HG03378 (cell line): ENCODE measurements around the gene C1S.

ENCODE experiments used
- ATAC-seq: cut with Tn5 transposase; IDR thresholded peaks from one replicate; pipeline ENCODE4 v1.9.1; 2021; ENCODE audit warnings: mild to moderate bottlenecking, moderate library complexity; ENCODE audit not compliant: unreplicated experiment

Gene C1S

GRCh38 chr12:7075518-7075917 lies 15.0 kb downstream of the C1S start:
- ATAC-seq, result no peak

GRCh38 chr12:7075939-7076338 lies 15.4 kb downstream of the C1S start:
- ATAC-seq, result no peak

GRCh38 chr12:7076493-7076892 lies 16.0 kb downstream of the C1S start:
- ATAC-seq, result no peak

GRCh38 chr12:7078163-7078562 lies 17.6 kb downstream of the C1S start:
- no peak for ATAC-seq

- ATAC-seq, result no peak
Measured at GRCh38 chr12:7079826-7080125, 19.3 kb downstream of the C1S start.

GRCh38 chr12:7081037-7081436 lies 20.5 kb downstream of the C1S start:
- no peak for ATAC-seq

GRCh38 chr12:7083125-7083524 lies 22.6 kb downstream of the C1S start:
- no peak for ATAC-seq

GRCh38 chr12:7089196-7089871 lies 28.8 kb downstream of the C1S start:
- no peak for ATAC-seq

GRCh38 chr12:7090222-7090998 lies 29.9 kb downstream of the C1S start:
- no peak for ATAC-seq

GRCh38 chr12:7091171-7091570 lies 30.7 kb downstream of the C1S start:
- ATAC-seq, result no peak

- ATAC-seq, result no peak
Measured at GRCh38 chr12:7091660-7092228, 31.2 kb downstream of the C1S start.

GRCh38 chr12:7092229-7092985 lies 31.9 kb downstream of the C1S start, which contains the start of gene C1R:
TSS of gene C1R (minus strand) at chr12:7092445. CDS start at chr12:7092388, 57 bp downstream.
- no peak for ATAC-seq

GRCh38 chr12:7092986-7093460 lies 32.5 kb downstream of the C1S start:
- no peak for ATAC-seq

GRCh38 chr12:7093486-7093885 lies 33.0 kb downstream of the C1S start:
- no peak for ATAC-seq

- ATAC-seq, result no peak
Measured at GRCh38 chr12:7093892-7094291, 33.4 kb downstream of the C1S start.

GRCh38 chr12:7096006-7096932 lies 35.8 kb downstream of the C1S start:
- no peak for ATAC-seq

- no peak for ATAC-seq
Measured at GRCh38 chr12:7096979-7097378, 36.5 kb downstream of the C1S start.

- ATAC-seq, result no peak
Measured at GRCh38 chr12:7099290-7099996, 38.9 kb downstream of the C1S start.

GRCh38 chr12:7100239-7100638 lies 39.7 kb downstream of the C1S start:
- ATAC-seq, result no peak
